Islet precursor cell (in vitro differentiated cells): ENCODE data around the gene SHC4.
A peak's percentile ranks its signal among the peaks of the same experiment; 100 is the strongest.

Source experiments
- DNase-seq: peaks from one replicate; pipeline ENCODE4 v3.0.0-alpha.2; 2018

Gene SHC4

GRCh38 chr15:48967336-48967735, 3.6 kb upstream of the SHC4 start:
- DNase-seq = no peak

GRCh38 chr15:48966595-48967301, 3.0 kb upstream of the SHC4 start:
- no peak for DNase-seq

- peak; percentile 71 for DNase-seq
Measured at GRCh38 chr15:48965972-48966371, 2.3 kb upstream of the SHC4 start.

GRCh38 chr15:48964898-48965297, 1.2 kb upstream of the SHC4 start:
- no peak for DNase-seq

- DNase-seq = peak; percentile 65
Measured at GRCh38 chr15:48962662-48963523, 826 bp downstream of the SHC4 start.

GRCh38 chr15:48955967-48956366, 7.8 kb downstream of the SHC4 start:
- no peak for DNase-seq

GRCh38 chr15:48955370-48955769, 8.3 kb downstream of the SHC4 start:
- no peak for DNase-seq

GRCh38 chr15:48954538-48954937, 9.2 kb downstream of the SHC4 start:
- peak; percentile 73 for DNase-seq

- DNase-seq = no peak
Measured at GRCh38 chr15:48946840-48947187, 16.9 kb downstream of the SHC4 start.

- DNase-seq = no peak
Measured at GRCh38 chr15:48946074-48946839, 17.5 kb downstream of the SHC4 start.

GRCh38 chr15:48945386-48945785, 18.3 kb downstream of the SHC4 start:
- DNase-seq = no peak

- DNase-seq = no peak
Measured at GRCh38 chr15:48941904-48942303, 21.8 kb downstream of the SHC4 start.

- no peak for DNase-seq
Measured at GRCh38 chr15:48940508-48940907, 23.2 kb downstream of the SHC4 start.

GRCh38 chr15:48939648-48940047, 24.1 kb downstream of the SHC4 start:
- no peak for DNase-seq

GRCh38 chr15:48937886-48938285, 25.8 kb downstream of the SHC4 start:
- no peak for DNase-seq

GRCh38 chr15:48936666-48937065, 27.1 kb downstream of the SHC4 start:
- no peak for DNase-seq

GRCh38 chr15:48935236-48935635, 28.5 kb downstream of the SHC4 start:
- no peak for DNase-seq

- DNase-seq = no peak
Measured at GRCh38 chr15:48930735-48931134, 33.0 kb downstream of the SHC4 start.

- DNase-seq = peak; percentile 62
Measured at GRCh38 chr15:48929661-48930060, 34.1 kb downstream of the SHC4 start.

GRCh38 chr15:48928877-48929538, 34.7 kb downstream of the SHC4 start:
- DNase-seq = no peak

- DNase-seq = peak; percentile 79
Measured at GRCh38 chr15:48925714-48926223, 38.0 kb downstream of the SHC4 start.

GRCh38 chr15:48924528-48925393, 39.0 kb downstream of the SHC4 start:
- no peak for DNase-seq
